HG02981 (cell line): Measurements from ENCODE around the gene NDUFS3.

Source experiments
- ATAC-seq: cut with Tn5 transposase; IDR thresholded peaks from one replicate; pipeline ENCODE4 v1.9.1; 2021; ENCODE audit warnings: mild to moderate bottlenecking, moderate library complexity; ENCODE audit not compliant: unreplicated experiment

NDUFS3 gene

GRCh38 chr11:47589977-47590861, 11.3 kb downstream of the NDUFS3 start:
- no peak for ATAC-seq

GRCh38 chr11:47591764-47592163, 12.9 kb downstream of the NDUFS3 start:
- no peak for ATAC-seq

- no peak for ATAC-seq
These were observed 13.4 kb downstream of the NDUFS3 start for GRCh38 chr11:47592251-47592650.

GRCh38 chr11:47592970-47593369, 14.1 kb downstream of the NDUFS3 start:
- ATAC-seq, result no peak

- ATAC-seq, result no peak
These were observed 14.6 kb downstream of the NDUFS3 start for GRCh38 chr11:47593492-47593933.

- ATAC-seq, result no peak
These were observed 15.3 kb downstream of the NDUFS3 start, which contains the start of gene C1QTNF4 for GRCh38 chr11:47593934-47594855. Gene C1QTNF4 (minus strand): TSS chr11:47594411. CDS start chr11:47590810, 3,601 bp downstream.

- no peak for ATAC-seq
These were observed 16.2 kb downstream of the NDUFS3 start for GRCh38 chr11:47595029-47595428.

- no peak for ATAC-seq
These were observed 17.1 kb downstream of the NDUFS3 start for GRCh38 chr11:47595967-47596366.

- no peak for ATAC-seq
These were observed 21.0 kb downstream of the NDUFS3 start for GRCh38 chr11:47599902-47600301.

GRCh38 chr11:47603295-47603694, 24.4 kb downstream of the NDUFS3 start:
- ATAC-seq, result no peak

- no peak for ATAC-seq
These were observed 27.0 kb downstream of the NDUFS3 start for GRCh38 chr11:47605921-47606320.

- no peak for ATAC-seq
These were observed 27.9 kb downstream of the NDUFS3 start for GRCh38 chr11:47606731-47607130.

GRCh38 chr11:47607380-47607779, 28.5 kb downstream of the NDUFS3 start:
- no peak for ATAC-seq

GRCh38 chr11:47609675-47610074, 30.8 kb downstream of the NDUFS3 start:
- ATAC-seq, result no peak

GRCh38 chr11:47611348-47611794, 32.5 kb downstream of the NDUFS3 start:
- peak; percentile 71 for ATAC-seq

- no peak for ATAC-seq
These were observed 36.4 kb downstream of the NDUFS3 start for GRCh38 chr11:47615249-47615648.

- no peak for ATAC-seq
These were observed 38.0 kb downstream of the NDUFS3 start for GRCh38 chr11:47616726-47617416.

GRCh38 chr11:47617417-47617809, 38.5 kb downstream of the NDUFS3 start:
- no peak for ATAC-seq

- ATAC-seq, result no peak
These were observed 42.0 kb downstream of the NDUFS3 start for GRCh38 chr11:47620836-47621378.

- ATAC-seq, result no peak
These were observed 47.4 kb downstream of the NDUFS3 start for GRCh38 chr11:47626234-47626633.

GRCh38 chr11:47628026-47628425, 49.2 kb downstream of the NDUFS3 start:
- no peak for ATAC-seq
